ENCODE measurements around the gene CARHSP1. TPM values are rescaled to one million over a fixed set of nuclear protein-coding genes. Genes with fewer than 3 reads are reported as not detected.

The CARHSP1 gene
- polyA plus RNA-seq, 1 of the 3 experiments (the other 2 are of a cell fraction) = 93.6 TPM

- ChIA-PET CTCF (interaction anchor here (0.8 to 3.2 kb wide), 10 partner anchors 8 to 119 kb away, joined by 3 to 15 read pairs (median 4); no protein-coding TSS in a partner anchor), POLR2A (interaction anchor here (1.3 kb wide), 1 partner anchor 47 kb away, joined by 4 read pairs; no protein-coding TSS in a partner anchor)
- Histone ChIP-seq H3K9ac (no peak overlapping the region), H2AFZ (ENCODE audit: low read depth) (no peak overlapping the region), H3K27me3 (ENCODE audit: insufficient read depth) (no peaks in the 10 kb centered on the region), H4K20me1 (ENCODE audit: insufficient read depth) (0 out of 2 replicates have a peak, but pooled peaks cover 12% of the 10 kb centered on the region), H3K9me2 (no peaks in the 10 kb centered on the region), H3K9me3 (no peaks in the 10 kb centered on the region), H3K4me2 (no peak overlapping the region), H3K4me3 (ENCODE audit: low read depth in 2 of 2, low read length in 1 of 2) (no peak overlapping the region), H3K36me3 (replicated peaks in 1 of 2; ENCODE audit: control insufficient read depth in 1 of 2, insufficient read depth in 2 of 2, low read length in 1 of 2) (peaks cover 18 to 46% of the 10 kb centered on the region in 2 experiments), H3K27ac (ENCODE audit: low read depth in 2 of 2, low read length in 1 of 2) (no peak overlapping the region), H3K79me2 (ENCODE audit: insufficient read depth) (no peaks in the 10 kb centered on the region), H3F3A (replicated peaks; ENCODE audit: insufficient read depth) (peaks cover 6% of the 10 kb centered on the region), H3K4me1 (ENCODE audit: control insufficient read depth in 1 of 2, insufficient read depth in 2 of 2, low read depth in 1 of 2, low read length in 1 of 2) (peaks cover 9 to 42% of the 10 kb centered on the region in 2 experiments; a peak in 2 of 4 replicates)
- no peak for DNase-seq
- WGBS (ENCODE audit: low lambda C conversion rate) = over 99% methylated on average over 13 of the region's 23 CpGs
- TF ChIP-seq REST (IDR thresholded peaks at IDR 0.05; ENCODE audit: low read depth, low read length) (no peak), POLR2AphosphoS5 (IDR thresholded peaks at IDR 0.05; ENCODE audit: low read depth, low read length) (no peak), SIN3A (IDR thresholded peaks at IDR 0.05; ENCODE audit: borderline replicate concordance, low read depth, low read length) (no peak), NFIC (IDR thresholded peaks at IDR 0.05; ENCODE audit: borderline replicate concordance) (no peak), FOXJ3 (CRISPR knock-in tag; IDR thresholded peaks at IDR 0.05) (no peak), MEF2A (IDR thresholded peaks at IDR 0.05; ENCODE audit: borderline replicate concordance, low read depth) (no peak), PBX3 (IDR thresholded peaks at IDR 0.05) (no peak), CHD2 (IDR thresholded peaks at IDR 0.05; ENCODE audit: low read length, partially characterized antibody) (no peak), RCOR1 (IDR thresholded peaks at IDR 0.05; ENCODE audit: low read length) (no peak), FOSL2 (IDR thresholded peaks at IDR 0.05; ENCODE audit: borderline replicate concordance, low read depth) (no peak), ELF1 (IDR thresholded peaks at IDR 0.05) (no peak)
- TF ChIP-seq, protein P1, sequence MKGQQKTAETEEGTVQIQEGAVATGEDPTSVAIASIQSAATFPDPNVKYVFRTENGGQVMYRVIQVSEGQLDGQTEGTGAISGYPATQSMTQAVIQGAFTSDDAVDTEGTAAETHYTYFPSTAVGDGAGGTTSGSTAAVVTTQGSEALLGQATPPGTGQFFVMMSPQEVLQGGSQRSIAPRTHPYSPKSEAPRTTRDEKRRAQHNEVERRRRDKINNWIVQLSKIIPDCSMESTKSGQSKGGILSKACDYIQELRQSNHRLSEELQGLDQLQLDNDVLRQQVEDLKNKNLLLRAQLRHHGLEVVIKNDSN (IDR thresholded peaks at IDR 0.05; ENCODE audit: borderline replicate concordance, low read depth) = no peak
- TF ChIP-seq, protein P2, sequence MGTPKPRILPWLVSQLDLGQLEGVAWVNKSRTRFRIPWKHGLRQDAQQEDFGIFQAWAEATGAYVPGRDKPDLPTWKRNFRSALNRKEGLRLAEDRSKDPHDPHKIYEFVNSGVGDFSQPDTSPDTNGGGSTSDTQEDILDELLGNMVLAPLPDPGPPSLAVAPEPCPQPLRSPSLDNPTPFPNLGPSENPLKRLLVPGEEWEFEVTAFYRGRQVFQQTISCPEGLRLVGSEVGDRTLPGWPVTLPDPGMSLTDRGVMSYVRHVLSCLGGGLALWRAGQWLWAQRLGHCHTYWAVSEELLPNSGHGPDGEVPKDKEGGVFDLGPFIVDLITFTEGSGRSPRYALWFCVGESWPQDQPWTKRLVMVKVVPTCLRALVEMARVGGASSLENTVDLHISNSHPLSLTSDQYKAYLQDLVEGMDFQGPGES (IDR thresholded peaks at IDR 0.05; ENCODE audit: low read depth, low read length) = no peak
These were observed 20.4 kb upstream of the CARHSP1 start for GRCh38 chr16:8888951-8889892.

All from SK-N-SH (cell line).